Spleen (tissue), 11 donors: Measurements from ENCODE around the gene TMEM125. TPM values are rescaled to one million over a fixed set of nuclear protein-coding genes. Genes with fewer than 3 reads are reported as not detected.

Source experiments
- DNase-seq: peaks from one replicate; pipeline ENCODE4 v3.0.0-alpha.2; 2020
- H3K27ac ChIP-seq, 8 donors: fragments of 200-600 bp; sonication (generic) in 7 of 8; 1 replicate in 4 of 8; 2 replicates in 4 of 8; pipeline versions ENCODE4 v1.5.0 to v1.8.0; 2016 to 2021; ENCODE audit warnings: inconsistent platforms in 4 of 8, mild to moderate bottlenecking in 4 of 8, moderate library complexity in 1 of 8
- H3K27me3 ChIP-seq, 7 donors: fragments of 200-600 bp; sonication (generic) in 6 of 7; replicated peaks in 1 of 7; 1 replicate in 4 of 7; 2 replicates in 3 of 7; pipeline versions ENCODE4 v1.5.0 to v1.8.0; 2016 to 2021; ENCODE audit warnings: inconsistent platforms in 3 of 7, mild to moderate bottlenecking in 1 of 7
- H3K36me3 ChIP-seq, 6 donors: fragments of 200-600 bp; sonication (generic) in 5 of 6; 1 replicate in 4 of 6; 2 replicates in 2 of 6; pipeline versions ENCODE4 v1.5.0 to v1.8.0; 2016 to 2021; ENCODE audit warnings: inconsistent platforms in 2 of 6
- H3K4me1 ChIP-seq, 6 donors: fragments of 200-600 bp; sonication (generic) in 5 of 6; 1 replicate in 3 of 6; 2 replicates in 3 of 6; pipeline versions ENCODE4 v1.5.0 to v1.8.0; 2016 to 2021; ENCODE audit warnings: inconsistent platforms in 3 of 6
- H3K4me3 ChIP-seq, 8 donors: fragments of 200-600 bp; sonication (generic) in 7 of 8; 1 replicate in 4 of 8; 2 replicates in 4 of 8; pipeline versions ENCODE4 v1.5.0 to v1.8.0; 2016 to 2021; ENCODE audit warnings: inconsistent platforms in 4 of 8, mild to moderate bottlenecking in 4 of 8, moderate library complexity in 2 of 8
- H3K9me3 ChIP-seq, 8 donors: fragments of 200-600 bp; sonication (generic) in 7 of 8; 1 replicate in 4 of 8; 2 replicates in 4 of 8; pipeline versions ENCODE4 v1.5.0 to v1.8.0; 2016 to 2021; ENCODE audit warnings: inconsistent platforms in 4 of 8
- POLR2A ChIP-seq, 3 donors: fragments of 450-650 bp; IDR thresholded peaks; one replicate each; pipeline ENCODE4 v1.5.1; 2017; ENCODE audit warnings: antibody characterized with exemption in 3 of 3, mild to moderate bottlenecking in 1 of 3
- POLR2AphosphoS5 ChIP-seq, 3 donors: sonication (generic); formaldehyde crosslinking; IDR thresholded peaks; one replicate each; pipeline ENCODE4 v1.5.1; 2017; ENCODE audit warnings: antibody characterized with exemption in 3 of 3
- WGBS, 5 donors: extraction: QIAGEN DNeasy Blood & Tissue Kit in 3 of 5; methylation state at CpG; one replicate each; pipeline versions ENCODE4 v1.1.5 to v1.1.7; 2013 to 2018; 5-methylcytosine and 5-hydroxymethylcytosine counted together
- intact Hi-C: fragments of 100-400 bp; cut with DNase I; formaldehyde crosslinking; loops from one replicate; pipeline ENCODE4 v1.15.0; 2023; ENCODE audit warnings: low total_unique reads
- polyA plus RNA-seq, 3 donors: library from polyadenylated mRNA; stranded (reverse); fragments of 200-250 nt; gene quantifications; one replicate each; pipeline ENCODE4 v1.2.1, GENCODE V29; 2013
- total RNA-seq, 7 donors: library from RNA; depleted of rRNA in 3 of 7; stranded (reverse); fragments of >200 nt in 3 of 7; fragmentation: NEBNext Ultra II Directional in 4 of 7; extraction: Animal tissue kit (Norgen Biotek cat#: 25700) in 4 of 7; gene quantifications; one replicate each; pipeline versions ENCODE4 v1.1.0 to v1.2.1, GENCODE V29; 2016 to 2021
- TF ChIP-seq, protein P1 (sequence below), 11 experiments: fragments of 200-600 bp in 7 of 11; fragments of 450-650 bp in 4 of 11; sonication (generic) in 4 of 11; IDR thresholded peaks in 8 of 11; conservative IDR thresholded peaks in 3 of 11; 1 replicate in 7 of 11; 2 replicates in 4 of 11; pipeline versions ENCODE4 v1.4.0 to v1.8.0; 2016 to 2021; ENCODE audit warnings: antibody characterized with exemption in 11 of 11, inconsistent platforms in 4 of 11, mild to moderate bottlenecking in 1 of 11
- donor health status: healthy with polysubstance abuse.
- donor health status: DM: no; HTN: no; CAD: no; lungs with moderate emphysema.
- donor health status: DM: no; HTN: no; CAD: no.
- donor health status: Bipolar disorder and iron deficiency.
- donor health status: healthy.
- donor health status: DM: no; HTN: no; CAD: no.
- donor health status: DM: yes; HTN: yes; CAD: no.

TMEM125 gene
- total and polyA plus RNA-seq, 10 donors, result 0.05 to 0.06 TPM; not detected in 8

- Histone ChIP-seq H3K36me3 (no peaks in the 10 kb centered on the region), H3K4me1 (peaks cover 12 to 29% (median 23%) of the 10 kb centered on the region in 6 donors), H3K27ac (peak overlapping the region in 6 of 8 donors; percentile 35 to 61 (median 58)), H3K4me3 (no peak overlapping the region), H3K9me3 (no peaks in the 10 kb centered on the region), H3K27me3 (peaks cover 0 to 7% (median 0%) of the 10 kb centered on the region in 7 donors)
- no peak for TF ChIP-seq POLR2A (IDR thresholded peaks at IDR 0.05)
- TF ChIP-seq, protein P1, sequence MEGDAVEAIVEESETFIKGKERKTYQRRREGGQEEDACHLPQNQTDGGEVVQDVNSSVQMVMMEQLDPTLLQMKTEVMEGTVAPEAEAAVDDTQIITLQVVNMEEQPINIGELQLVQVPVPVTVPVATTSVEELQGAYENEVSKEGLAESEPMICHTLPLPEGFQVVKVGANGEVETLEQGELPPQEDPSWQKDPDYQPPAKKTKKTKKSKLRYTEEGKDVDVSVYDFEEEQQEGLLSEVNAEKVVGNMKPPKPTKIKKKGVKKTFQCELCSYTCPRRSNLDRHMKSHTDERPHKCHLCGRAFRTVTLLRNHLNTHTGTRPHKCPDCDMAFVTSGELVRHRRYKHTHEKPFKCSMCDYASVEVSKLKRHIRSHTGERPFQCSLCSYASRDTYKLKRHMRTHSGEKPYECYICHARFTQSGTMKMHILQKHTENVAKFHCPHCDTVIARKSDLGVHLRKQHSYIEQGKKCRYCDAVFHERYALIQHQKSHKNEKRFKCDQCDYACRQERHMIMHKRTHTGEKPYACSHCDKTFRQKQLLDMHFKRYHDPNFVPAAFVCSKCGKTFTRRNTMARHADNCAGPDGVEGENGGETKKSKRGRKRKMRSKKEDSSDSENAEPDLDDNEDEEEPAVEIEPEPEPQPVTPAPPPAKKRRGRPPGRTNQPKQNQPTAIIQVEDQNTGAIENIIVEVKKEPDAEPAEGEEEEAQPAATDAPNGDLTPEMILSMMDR (IDR thresholded peaks at IDR 0.05 in 8 of 11, conservative IDR thresholded peaks at IDR 0.05 in 3 of 11), result no peak
- TF ChIP-seq POLR2AphosphoS5 (IDR thresholded peaks at IDR 0.05), result no peak
- DNase-seq, result no peak
- 30 to 50% (median 39%) methylated on average over 3 of the region's 3 CpGs for WGBS, 5 donors
- intact Hi-C loops, result no loop called here
Observed at GRCh38 chr1:43239484-43239883, 30.3 kb upstream of the TMEM125 start.

- TF ChIP-seq, protein P1 (IDR thresholded peaks at IDR 0.05 in 8 of 11, conservative IDR thresholded peaks at IDR 0.05 in 3 of 11), result no peak
- TF ChIP-seq POLR2A (IDR thresholded peaks at IDR 0.05), result no peak
- no peak for TF ChIP-seq POLR2AphosphoS5 (IDR thresholded peaks at IDR 0.05)
- H3K9me3 ChIP-seq, result no peaks in the 10 kb centered on the region
- peaks cover 0 to 4% (median 0%) of the 10 kb centered on the region in 7 donors for H3K27me3 ChIP-seq
- H3K36me3 ChIP-seq, result no peaks in the 10 kb centered on the region
- peaks cover 12 to 29% (median 23%) of the 10 kb centered on the region in 6 donors for H3K4me1 ChIP-seq
- H3K27ac ChIP-seq, result no peak overlapping the region
- 69 to 80% (median 75%) methylated on average over 5 to 6 of the region's 6 CpGs for WGBS, 5 donors
- intact Hi-C loops, result no loop called here
- no peak for DNase-seq
- no peak overlapping the region for H3K4me3 ChIP-seq
Observed at GRCh38 chr1:43241413-43241836, 28.4 kb upstream of the TMEM125 start.

- Histone ChIP-seq H3K4me3 (no peak overlapping the region), H3K27me3 (peaks cover 0 to 4% (median 0%) of the 10 kb centered on the region in 7 donors), H3K36me3 (no peaks in the 10 kb centered on the region), H3K9me3 (peaks cover 0 to 9% (median 0%) of the 10 kb centered on the region in 8 donors), H3K27ac (no peak overlapping the region), H3K4me1 (peaks cover 11 to 23% (median 19%) of the 10 kb centered on the region in 6 donors)
- TF ChIP-seq POLR2A (IDR thresholded peaks at IDR 0.05) (no peak), POLR2AphosphoS5 (IDR thresholded peaks at IDR 0.05) (no peak)
- TF ChIP-seq, protein P1 (IDR thresholded peaks at IDR 0.05 in 8 of 11, conservative IDR thresholded peaks at IDR 0.05 in 3 of 11), result no peak
- no peak for DNase-seq
- 79 to 94% (median 90%) methylated on average over 6 of the region's 6 CpGs for WGBS, 5 donors
- intact Hi-C loops, result no loop called here
Observed at GRCh38 chr1:43243299-43243698, 26.5 kb upstream of the TMEM125 start.

DNA sequence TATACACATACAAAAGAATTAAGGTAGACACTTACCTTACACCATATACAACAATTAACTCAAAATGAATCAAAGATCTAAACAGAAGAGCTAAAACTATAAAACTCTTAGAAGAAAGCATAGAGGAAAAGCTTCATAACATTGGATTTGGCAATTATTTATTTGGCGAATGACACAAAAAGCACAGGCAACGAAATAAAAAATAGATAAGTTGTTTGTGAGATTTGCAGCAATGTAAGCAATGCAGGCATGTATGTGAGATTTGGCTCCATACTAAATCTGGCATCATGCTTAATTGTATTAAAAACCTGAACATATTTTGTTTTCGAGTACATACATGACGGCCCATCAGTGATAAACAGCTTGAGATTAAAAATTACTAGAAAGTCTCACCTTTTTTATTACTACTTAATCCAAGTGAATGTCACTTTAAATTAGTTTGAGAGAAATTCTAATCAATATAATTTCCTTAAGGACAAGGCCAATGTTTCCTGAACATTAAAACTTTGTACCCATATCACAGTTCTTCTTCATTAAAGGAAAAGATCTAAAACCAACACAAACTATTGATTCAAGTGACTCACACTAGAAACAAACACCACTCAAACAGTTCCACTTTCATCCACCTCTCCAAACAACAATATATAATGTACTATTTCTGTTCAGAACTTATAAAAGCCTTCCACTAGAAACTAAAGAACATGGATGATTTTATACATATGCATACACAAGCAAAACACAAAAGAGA lies 23.1 kb upstream of the TMEM125 start:
- Histone ChIP-seq H3K4me3 (no peak overlapping the region), H3K36me3 (no peaks in the 10 kb centered on the region), H3K27ac (no peak overlapping the region), H3K9me3 (peaks cover 0 to 9% (median 0%) of the 10 kb centered on the region in 8 donors), H3K27me3 (peaks cover 0 to 4% (median 0%) of the 10 kb centered on the region in 7 donors), H3K4me1 (no peaks in the 10 kb centered on the region)
- TF ChIP-seq, protein P1 (IDR thresholded peaks at IDR 0.05 in 8 of 11, conservative IDR thresholded peaks at IDR 0.05 in 3 of 11), result no peak
- TF ChIP-seq POLR2A (IDR thresholded peaks at IDR 0.05) (no peak), POLR2AphosphoS5 (IDR thresholded peaks at IDR 0.05) (no peak)
- no peak for DNase-seq
- whole genome bisulfite sequencing, 5 donors, result 93 to 98% (median 96%) methylated on average over 4 of the region's 4 CpGs
- intact Hi-C loops, result no loop called here
